KOPT-K1 (cell line): ENCODE results near the gene EPB41.
"Not testable (repeated sequence)": the region's sequence is repeated elsewhere in the genome, so short reads cannot be mapped to it uniquely, and the experiment has no call there.

Experiments used
- H3K27ac ChIP-seq: fragments of 200-600 bp; sonication (generic); 2 replicates; pipeline ENCODE4 v1.5.1; 2016; ENCODE audit warnings: antibody characterized with exemption, mild to moderate bottlenecking, low read depth, low read length; ENCODE audit not compliant: poor library complexity, severe bottlenecking
- H3K36me3 ChIP-seq: fragments of 200-600 bp; sonication (generic); 2 replicates; pipeline ENCODE4 v1.5.1; 2017; ENCODE audit warnings: antibody characterized with exemption, mild to moderate bottlenecking, low read length, moderate library complexity; ENCODE audit not compliant: insufficient read depth
- H3K9me3 ChIP-seq: fragments of 200-600 bp; sonication (generic); 2 replicates; pipeline ENCODE4 v1.5.1; 2017; ENCODE audit warnings: antibody characterized with exemption, low read length, mild to moderate bottlenecking; ENCODE audit not compliant: insufficient read depth, poor library complexity, severe bottlenecking

EPB41 gene

GRCh38 chr1:28914228-28915030 lies at the start of gene EPB41:
Gene EPB41, plus strand, starts transcription at chr1:28914569. Its CDS starts 72,869 bp downstream, at chr1:28987438.
- Histone ChIP-seq H3K36me3 (no peaks in the 10 kb centered on the region), H3K27ac (peak within 1 kb of the TSS; percentile 63), H3K9me3 (no peaks in the 10 kb centered on the region)

GRCh38 chr1:28864695-28865094 lies 49.7 kb upstream of the EPB41 start:
- Histone ChIP-seq H3K9me3 (no peaks in the 10 kb centered on the region), H3K36me3 (no peaks in the 10 kb centered on the region), H3K27ac (no peak overlapping the region)

- H3K36me3 ChIP-seq: no peaks in the 10 kb centered on the region
- H3K27ac ChIP-seq: no peak overlapping the region
- H3K9me3 ChIP-seq: no peaks in the 10 kb centered on the region
These were observed 48.2 kb upstream of the EPB41 start for GRCh38 chr1:28865997-28866650.

- Histone ChIP-seq H3K9me3 (no peaks in the 10 kb centered on the region), H3K36me3 (no peaks in the 10 kb centered on the region), H3K27ac (no peak overlapping the region)
These were observed 46.5 kb upstream of the EPB41 start for GRCh38 chr1:28867850-28868249.

- H3K36me3 ChIP-seq: no peaks in the 10 kb centered on the region
- H3K27ac ChIP-seq: no peak overlapping the region
- no peaks in the 10 kb centered on the region for H3K9me3 ChIP-seq
These were observed 44.4 kb upstream of the EPB41 start for GRCh38 chr1:28869952-28870351.

- Histone ChIP-seq H3K9me3 (no peaks in the 10 kb centered on the region), H3K36me3 (no peaks in the 10 kb centered on the region), H3K27ac (no peak overlapping the region)
These were observed 42.6 kb upstream of the EPB41 start for GRCh38 chr1:28871631-28872401.

- not testable (repeated sequence) for H3K9me3 ChIP-seq, H3K36me3 ChIP-seq, H3K27ac ChIP-seq
These were observed 39.2 kb upstream of the EPB41 start for GRCh38 chr1:28875134-28875533.

- H3K27ac ChIP-seq: no peak overlapping the region
- H3K36me3 ChIP-seq: no peaks in the 10 kb centered on the region
- no peaks in the 10 kb centered on the region for H3K9me3 ChIP-seq
These were observed 37.1 kb upstream of the EPB41 start for GRCh38 chr1:28877132-28877781.

GRCh38 chr1:28878796-28879195 lies 35.6 kb upstream of the EPB41 start:
- Histone ChIP-seq H3K27ac (no peak overlapping the region), H3K36me3 (no peaks in the 10 kb centered on the region), H3K9me3 (no peaks in the 10 kb centered on the region)

- Histone ChIP-seq H3K36me3 (no peaks in the 10 kb centered on the region), H3K27ac (peak overlapping the region; percentile 12), H3K9me3 (no peaks in the 10 kb centered on the region)
These were observed 32.2 kb upstream of the EPB41 start for GRCh38 chr1:28882009-28882628.

- H3K27ac ChIP-seq: peak overlapping the region; percentile 75
- H3K36me3 ChIP-seq: no peaks in the 10 kb centered on the region
- H3K9me3 ChIP-seq: no peaks in the 10 kb centered on the region
These were observed 31.1 kb upstream of the EPB41 start for GRCh38 chr1:28883242-28883616.

GRCh38 chr1:28885472-28885877 lies 28.9 kb upstream of the EPB41 start:
- no peaks in the 10 kb centered on the region for H3K9me3 ChIP-seq
- H3K27ac ChIP-seq: peak overlapping the region; percentile 76
- H3K36me3 ChIP-seq: no peaks in the 10 kb centered on the region

- Histone ChIP-seq H3K27ac (peak overlapping the region; percentile 76), H3K9me3 (no peaks in the 10 kb centered on the region)
These were observed 28.2 kb upstream of the EPB41 start for GRCh38 chr1:28885977-28886730.

More at GRCh38 chr1:28885977-28886730, 28.2 kb upstream of the EPB41 start:
- H3K36me3 ChIP-seq: no peaks in the 10 kb centered on the region
